ENCODE measurements around the gene CDK2AP2.

- TF ChIP-seq, protein P1, sequence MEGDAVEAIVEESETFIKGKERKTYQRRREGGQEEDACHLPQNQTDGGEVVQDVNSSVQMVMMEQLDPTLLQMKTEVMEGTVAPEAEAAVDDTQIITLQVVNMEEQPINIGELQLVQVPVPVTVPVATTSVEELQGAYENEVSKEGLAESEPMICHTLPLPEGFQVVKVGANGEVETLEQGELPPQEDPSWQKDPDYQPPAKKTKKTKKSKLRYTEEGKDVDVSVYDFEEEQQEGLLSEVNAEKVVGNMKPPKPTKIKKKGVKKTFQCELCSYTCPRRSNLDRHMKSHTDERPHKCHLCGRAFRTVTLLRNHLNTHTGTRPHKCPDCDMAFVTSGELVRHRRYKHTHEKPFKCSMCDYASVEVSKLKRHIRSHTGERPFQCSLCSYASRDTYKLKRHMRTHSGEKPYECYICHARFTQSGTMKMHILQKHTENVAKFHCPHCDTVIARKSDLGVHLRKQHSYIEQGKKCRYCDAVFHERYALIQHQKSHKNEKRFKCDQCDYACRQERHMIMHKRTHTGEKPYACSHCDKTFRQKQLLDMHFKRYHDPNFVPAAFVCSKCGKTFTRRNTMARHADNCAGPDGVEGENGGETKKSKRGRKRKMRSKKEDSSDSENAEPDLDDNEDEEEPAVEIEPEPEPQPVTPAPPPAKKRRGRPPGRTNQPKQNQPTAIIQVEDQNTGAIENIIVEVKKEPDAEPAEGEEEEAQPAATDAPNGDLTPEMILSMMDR (IDR thresholded peaks at IDR 0.05; ENCODE audit: insufficient read depth, low read depth, low read length) = no peak
- no peak for TF ChIP-seq EZH2 (IDR thresholded peaks at IDR 0.05; ENCODE audit: insufficient read depth, low read length)
Observed at GRCh38 chr11:67542971-67543370, 35.0 kb upstream of the CDK2AP2 start.

Measured in astrocyte (in vitro differentiated cells and primary cell).